ENCODE results near the gene LDLRAD4. TPM values are rescaled to one million over a fixed set of nuclear protein-coding genes. Genes with fewer than 3 reads are reported as not detected.

LDLRAD4 gene
- total and polyA plus RNA-seq, 8 donors = 14.1 to 26.6 (median 18.8) TPM

DNA sequence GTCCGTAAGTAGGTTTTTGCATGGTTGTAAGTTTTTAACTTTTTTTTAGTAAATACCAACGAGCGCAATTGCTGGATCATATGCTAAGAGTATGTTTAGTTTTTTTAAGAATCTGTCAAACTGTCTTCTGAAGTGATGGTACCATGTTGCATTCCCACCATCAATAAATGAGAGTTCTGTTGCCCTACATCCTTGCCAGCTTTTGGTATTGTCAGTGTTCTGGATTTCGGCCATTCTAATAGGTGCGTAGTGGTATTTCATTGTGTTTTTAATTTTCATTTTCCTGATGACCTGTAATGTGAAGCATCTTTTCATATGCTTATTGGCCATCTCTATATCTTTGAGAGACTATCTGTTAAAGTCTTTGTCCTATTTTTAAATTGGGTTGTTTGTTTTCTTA is 114.3 kb downstream of the LDLRAD4 start:
- no peak overlapping the region for H3K27ac ChIP-seq
- TF ChIP-seq, protein P1, sequence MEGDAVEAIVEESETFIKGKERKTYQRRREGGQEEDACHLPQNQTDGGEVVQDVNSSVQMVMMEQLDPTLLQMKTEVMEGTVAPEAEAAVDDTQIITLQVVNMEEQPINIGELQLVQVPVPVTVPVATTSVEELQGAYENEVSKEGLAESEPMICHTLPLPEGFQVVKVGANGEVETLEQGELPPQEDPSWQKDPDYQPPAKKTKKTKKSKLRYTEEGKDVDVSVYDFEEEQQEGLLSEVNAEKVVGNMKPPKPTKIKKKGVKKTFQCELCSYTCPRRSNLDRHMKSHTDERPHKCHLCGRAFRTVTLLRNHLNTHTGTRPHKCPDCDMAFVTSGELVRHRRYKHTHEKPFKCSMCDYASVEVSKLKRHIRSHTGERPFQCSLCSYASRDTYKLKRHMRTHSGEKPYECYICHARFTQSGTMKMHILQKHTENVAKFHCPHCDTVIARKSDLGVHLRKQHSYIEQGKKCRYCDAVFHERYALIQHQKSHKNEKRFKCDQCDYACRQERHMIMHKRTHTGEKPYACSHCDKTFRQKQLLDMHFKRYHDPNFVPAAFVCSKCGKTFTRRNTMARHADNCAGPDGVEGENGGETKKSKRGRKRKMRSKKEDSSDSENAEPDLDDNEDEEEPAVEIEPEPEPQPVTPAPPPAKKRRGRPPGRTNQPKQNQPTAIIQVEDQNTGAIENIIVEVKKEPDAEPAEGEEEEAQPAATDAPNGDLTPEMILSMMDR (IDR thresholded peaks at IDR 0.05) = no peak
- H3K27me3 ChIP-seq = no peaks in the 10 kb centered on the region
- H3K4me1 ChIP-seq = no peaks in the 10 kb centered on the region
- ATAC-seq = no peak
- intact Hi-C loops (cut with DNase I) = no loop called here
- H3K9me3 ChIP-seq = peaks cover 0 to 7% of the 10 kb centered on the region in 2 donors
- no peak for DNase-seq
- H3K36me3 ChIP-seq = no peaks in the 10 kb centered on the region
- H3K4me3 ChIP-seq = no peak overlapping the region

- Histone ChIP-seq H3K27me3 (no peaks in the 10 kb centered on the region), H3K4me3 (no peak overlapping the region), H3K36me3 (no peaks in the 10 kb centered on the region), H3K27ac (no peak overlapping the region), H3K4me1 (no peaks in the 10 kb centered on the region), H3K9me3 (peaks cover 0 to 8% of the 10 kb centered on the region in 2 donors)
- DNase-seq = no peak
- no peak for ATAC-seq
- TF ChIP-seq, protein P1 (IDR thresholded peaks at IDR 0.05) = no peak
- intact Hi-C loops (cut with DNase I) = no loop called here
These were observed 117.3 kb downstream of the LDLRAD4 start for GRCh38 chr18:13335903-13336302.

- H3K4me3 ChIP-seq = no peak overlapping the region
- DNase-seq = no peak
- H3K27ac ChIP-seq = no peak overlapping the region
- peaks cover 0 to 17% of the 10 kb centered on the region in 2 donors for H3K9me3 ChIP-seq
- no peaks in the 10 kb centered on the region for H3K27me3 ChIP-seq
- H3K4me1 ChIP-seq = no peaks in the 10 kb centered on the region
- H3K36me3 ChIP-seq = no peaks in the 10 kb centered on the region
- TF ChIP-seq, protein P1 (IDR thresholded peaks at IDR 0.05) = no peak
- ATAC-seq = no peak
- intact Hi-C loops (cut with DNase I) = no loop called here
These were observed 118.3 kb downstream of the LDLRAD4 start for GRCh38 chr18:13336841-13337240.

GRCh38 chr18:13337369-13337768 is 118.8 kb downstream of the LDLRAD4 start:
- DNase-seq (no peak), ATAC-seq (no peak)
- Histone ChIP-seq H3K36me3 (no peaks in the 10 kb centered on the region), H3K27me3 (no peaks in the 10 kb centered on the region), H3K9me3 (peaks cover 0 to 23% of the 10 kb centered on the region in 2 donors), H3K4me1 (no peaks in the 10 kb centered on the region), H3K27ac (no peak overlapping the region), H3K4me3 (no peak overlapping the region)
- TF ChIP-seq, protein P1 (IDR thresholded peaks at IDR 0.05) = no peak
- intact Hi-C loops (cut with DNase I) = no loop called here

DNA sequence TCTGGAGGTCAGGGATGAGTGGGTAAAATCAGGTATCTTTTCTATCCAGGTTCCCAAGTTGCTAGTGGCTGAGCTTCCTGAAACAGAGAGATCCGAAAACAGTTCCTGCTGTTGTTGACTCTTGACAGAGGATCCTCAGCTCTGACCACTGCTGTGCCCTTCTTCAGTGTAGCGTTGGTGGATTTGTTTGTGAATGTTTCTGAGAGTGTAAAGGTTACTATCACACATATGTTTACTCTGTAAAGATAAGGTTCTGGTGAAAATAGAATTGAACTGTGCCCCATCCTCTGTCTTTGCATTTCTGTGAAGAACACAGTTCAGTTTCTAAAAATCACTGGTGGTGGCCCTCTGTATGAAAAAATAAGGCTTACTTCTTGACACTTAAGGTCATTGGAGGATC is 119.8 kb downstream of the LDLRAD4 start:
- Histone ChIP-seq H3K4me3 (no peak overlapping the region), H3K27me3 (no peaks in the 10 kb centered on the region), H3K9me3 (peaks cover 0 to 24% of the 10 kb centered on the region in 2 donors), H3K4me1 (no peaks in the 10 kb centered on the region), H3K36me3 (no peaks in the 10 kb centered on the region), H3K27ac (no peak overlapping the region)
- intact Hi-C loops (cut with DNase I) = no loop called here
- TF ChIP-seq, protein P1 (IDR thresholded peaks at IDR 0.05) = no peak
- ATAC-seq (no peak), DNase-seq (no peak)
